SW 1271 (cell line): Measurements from ENCODE around the gene SERPINB4.
"Not testable (repeated sequence)": the region's sequence is repeated elsewhere in the genome, so short reads cannot be mapped to it uniquely, and the experiment has no call there.

ENCODE experiments used
- DNase-seq, 2 experiments: peaks; one replicate each; lab custom pipeline; 2025; lab: John Stamatoyannopoulos, UW

Gene SERPINB4

GRCh38 chr18:63644142-63644541 lies at the start of gene SERPINB4:
TSS of gene SERPINB4 (minus strand) at chr18:63644256. CDS start at chr18:63643577, 679 bp downstream.
- not testable (repeated sequence) for DNase-seq

- no peak for DNase-seq
These were observed 45.0 kb upstream of the SERPINB4 start for GRCh38 chr18:63689064-63689463.

GRCh38 chr18:63686871-63687270 lies 42.8 kb upstream of the SERPINB4 start:
- DNase-seq = no peak

GRCh38 chr18:63684718-63685117 lies 40.7 kb upstream of the SERPINB4 start:
- DNase-seq = no peak

GRCh38 chr18:63683890-63684289 lies 39.8 kb upstream of the SERPINB4 start:
- no peak for DNase-seq

GRCh38 chr18:63683152-63683551 lies 39.1 kb upstream of the SERPINB4 start:
- DNase-seq = no peak

- DNase-seq = no peak
These were observed 37.6 kb upstream of the SERPINB4 start for GRCh38 chr18:63681449-63682340.

GRCh38 chr18:63679820-63680606 lies 36.0 kb upstream of the SERPINB4 start:
- no peak for DNase-seq

GRCh38 chr18:63677500-63678225 lies 33.6 kb upstream of the SERPINB4 start:
- DNase-seq = no peak

- DNase-seq = peak in 1 of 2 experiments; percentile 6
These were observed 32.7 kb upstream of the SERPINB4 start for GRCh38 chr18:63676526-63677323.

GRCh38 chr18:63664571-63664970 lies 20.5 kb upstream of the SERPINB4 start:
- DNase-seq = no peak

GRCh38 chr18:63661750-63662149 lies 17.7 kb upstream of the SERPINB4 start, which contains the start of gene SERPINB3:
TSS of gene SERPINB3 (minus strand) at chr18:63661893. CDS start at chr18:63661216, 677 bp downstream.
- DNase-seq = not testable (repeated sequence)

GRCh38 chr18:63658920-63659319 lies 14.9 kb upstream of the SERPINB4 start:
- not testable (repeated sequence) for DNase-seq

- DNase-seq = not testable (repeated sequence)
These were observed 6.2 kb upstream of the SERPINB4 start for GRCh38 chr18:63650271-63650670.

GRCh38 chr18:63648241-63648640 lies 4.2 kb upstream of the SERPINB4 start:
- DNase-seq = no peak

GRCh38 chr18:63646936-63647335 lies 2.9 kb upstream of the SERPINB4 start:
- DNase-seq = no peak

GRCh38 chr18:63644694-63645093 lies 638 bp upstream of the SERPINB4 start:
- not testable (repeated sequence) for DNase-seq

- not testable (repeated sequence) for DNase-seq
These were observed 1.2 kb downstream of the SERPINB4 start for GRCh38 chr18:63642668-63643356.

GRCh38 chr18:63641157-63641680 lies 2.8 kb downstream of the SERPINB4 start:
- DNase-seq = not testable (repeated sequence)

GRCh38 chr18:63637703-63638102 lies 6.4 kb downstream of the SERPINB4 start:
- DNase-seq = no peak
